PFSK-1 (cell line): ENCODE measurements around the gene RPAP3.

Source experiments
- FOXP2 ChIP-seq: optimal IDR thresholded peaks from 2 replicates; pipeline ENCODE3; 2011; ENCODE audit warnings: borderline replicate concordance, control low read depth, inconsistent platforms; ENCODE audit not compliant: insufficient read depth; ENCODE audit errors: extremely low read length, extremely low read depth
- POLR2AphosphoS5 ChIP-seq: IDR thresholded peaks from 2 replicates; pipeline ENCODE4 v1.6.1; 2012; ENCODE audit warnings: low read depth, mild to moderate bottlenecking, control low read depth, low read length, moderate library complexity
- SIN3A ChIP-seq: IDR thresholded peaks from 2 replicates; pipeline ENCODE4 v1.6.1; 2012; ENCODE audit warnings: mild to moderate bottlenecking, low read length, moderate library complexity, borderline replicate concordance; ENCODE audit not compliant: insufficient read depth
- TAF1 ChIP-seq: IDR thresholded peaks from 2 replicates; pipeline ENCODE4 v1.6.1; 2012; ENCODE audit warnings: low read length, control low read depth, borderline replicate concordance; ENCODE audit not compliant: insufficient read depth
- TF ChIP-seq, protein P1 (sequence below), 2 experiments: IDR thresholded peaks; 2 replicates each; pipeline versions ENCODE4 v1.6.1 to v1.8.0; 2011 to 2012; ENCODE audit warnings: low read depth in 2 of 2, low read length in 2 of 2, control low read depth in 1 of 2, inconsistent platforms in 1 of 2, mild to moderate bottlenecking in 1 of 2, moderate library complexity in 1 of 2; ENCODE audit not compliant: insufficient read depth in 1 of 2

Gene RPAP3

DNA sequence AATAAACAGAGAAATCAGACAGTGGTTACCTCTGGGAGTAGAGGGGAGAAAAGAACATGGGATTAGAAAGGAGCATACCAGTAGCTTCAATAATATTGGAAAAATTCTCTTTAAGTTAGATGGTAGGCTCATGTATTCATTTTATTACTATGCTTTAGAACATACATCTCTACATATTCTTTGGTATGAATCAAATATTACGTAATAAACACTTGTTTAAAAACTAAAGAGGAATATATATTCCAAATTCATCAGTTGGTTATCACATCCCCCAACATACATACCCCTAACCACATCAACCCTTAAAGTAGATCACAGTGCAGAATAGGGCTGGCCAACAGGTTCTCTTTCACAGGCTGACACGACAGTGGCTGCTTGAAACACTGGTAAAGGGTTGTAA is 5.6 kb downstream of the RPAP3 start:
- no peak for TF ChIP-seq TAF1
- no peak for TF ChIP-seq POLR2AphosphoS5
- TF ChIP-seq, protein P1, sequence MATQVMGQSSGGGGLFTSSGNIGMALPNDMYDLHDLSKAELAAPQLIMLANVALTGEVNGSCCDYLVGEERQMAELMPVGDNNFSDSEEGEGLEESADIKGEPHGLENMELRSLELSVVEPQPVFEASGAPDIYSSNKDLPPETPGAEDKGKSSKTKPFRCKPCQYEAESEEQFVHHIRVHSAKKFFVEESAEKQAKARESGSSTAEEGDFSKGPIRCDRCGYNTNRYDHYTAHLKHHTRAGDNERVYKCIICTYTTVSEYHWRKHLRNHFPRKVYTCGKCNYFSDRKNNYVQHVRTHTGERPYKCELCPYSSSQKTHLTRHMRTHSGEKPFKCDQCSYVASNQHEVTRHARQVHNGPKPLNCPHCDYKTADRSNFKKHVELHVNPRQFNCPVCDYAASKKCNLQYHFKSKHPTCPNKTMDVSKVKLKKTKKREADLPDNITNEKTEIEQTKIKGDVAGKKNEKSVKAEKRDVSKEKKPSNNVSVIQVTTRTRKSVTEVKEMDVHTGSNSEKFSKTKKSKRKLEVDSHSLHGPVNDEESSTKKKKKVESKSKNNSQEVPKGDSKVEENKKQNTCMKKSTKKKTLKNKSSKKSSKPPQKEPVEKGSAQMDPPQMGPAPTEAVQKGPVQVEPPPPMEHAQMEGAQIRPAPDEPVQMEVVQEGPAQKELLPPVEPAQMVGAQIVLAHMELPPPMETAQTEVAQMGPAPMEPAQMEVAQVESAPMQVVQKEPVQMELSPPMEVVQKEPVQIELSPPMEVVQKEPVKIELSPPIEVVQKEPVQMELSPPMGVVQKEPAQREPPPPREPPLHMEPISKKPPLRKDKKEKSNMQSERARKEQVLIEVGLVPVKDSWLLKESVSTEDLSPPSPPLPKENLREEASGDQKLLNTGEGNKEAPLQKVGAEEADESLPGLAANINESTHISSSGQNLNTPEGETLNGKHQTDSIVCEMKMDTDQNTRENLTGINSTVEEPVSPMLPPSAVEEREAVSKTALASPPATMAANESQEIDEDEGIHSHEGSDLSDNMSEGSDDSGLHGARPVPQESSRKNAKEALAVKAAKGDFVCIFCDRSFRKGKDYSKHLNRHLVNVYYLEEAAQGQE (IDR thresholded peaks at IDR 0.05; ENCODE audit: insufficient read depth in 1 of 2, low read depth in 2 of 2, low read length in 2 of 2), result no peak
- TF ChIP-seq FOXP2, result no peak

DNA sequence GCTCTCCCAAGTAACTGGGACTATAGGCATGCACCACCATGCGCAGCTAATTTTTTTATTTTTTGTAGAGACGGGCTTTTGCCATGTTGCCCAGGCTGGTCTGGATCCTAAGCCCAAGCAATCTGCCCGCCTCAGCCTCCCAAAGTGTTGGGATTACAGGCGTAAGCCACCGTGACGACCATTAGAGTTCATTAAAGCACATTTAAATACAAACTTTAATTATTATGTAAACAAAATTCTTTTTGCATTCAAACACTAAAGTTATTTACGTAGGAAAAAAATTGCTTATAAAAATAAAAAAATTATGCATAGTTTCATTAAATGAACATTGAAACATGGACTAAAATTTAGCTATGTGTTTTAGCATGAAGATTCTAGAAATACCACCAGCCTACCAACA is 7.2 kb downstream of the RPAP3 start:
- TF ChIP-seq POLR2AphosphoS5, result no peak
- TF ChIP-seq, protein P1 (IDR thresholded peaks at IDR 0.05; ENCODE audit: insufficient read depth in 1 of 2, low read depth in 2 of 2, low read length in 2 of 2), result no peak

DNA sequence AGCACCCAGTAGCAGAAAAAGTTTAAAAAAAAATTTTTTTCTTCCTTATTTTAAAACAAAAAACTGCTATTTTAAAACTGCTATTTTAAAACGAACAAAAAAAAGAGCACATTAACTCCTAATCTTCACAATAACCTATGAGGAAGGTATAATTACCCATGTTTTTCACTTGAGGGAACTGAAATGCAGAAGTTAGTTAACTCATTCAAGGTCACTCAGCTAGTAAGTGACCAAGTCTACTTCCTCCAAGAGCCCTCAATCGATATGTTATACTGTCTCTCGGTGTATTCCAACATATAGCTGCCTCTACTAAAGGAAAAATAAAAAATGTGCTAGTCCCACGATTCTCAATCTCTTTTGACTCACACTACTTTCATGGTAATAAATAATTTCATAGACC is 7.8 kb downstream of the RPAP3 start:
- TF ChIP-seq SIN3A, result no peak
- TF ChIP-seq FOXP2, result no peak
- no peak for TF ChIP-seq TAF1
- no peak for TF ChIP-seq POLR2AphosphoS5

DNA sequence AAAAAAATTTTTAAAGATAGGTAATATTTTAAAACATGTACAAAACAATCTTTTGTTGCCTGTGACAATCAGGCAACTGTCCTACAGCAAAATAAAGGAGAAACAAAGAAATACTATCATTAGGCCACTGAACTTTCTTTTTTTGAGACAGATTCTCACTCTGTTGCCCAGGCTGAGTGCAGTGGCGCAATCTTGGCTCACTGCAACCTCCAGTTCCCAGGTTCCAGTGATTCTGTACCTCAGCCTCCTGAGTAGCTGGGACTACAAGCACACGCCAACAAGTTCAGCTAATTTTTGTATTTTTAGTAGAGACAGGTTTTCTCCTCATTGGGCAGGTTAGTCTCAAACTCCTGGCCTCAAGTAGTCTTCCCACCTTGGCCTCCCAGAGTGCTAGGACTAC is 16.6 kb downstream of the RPAP3 start:
- TF ChIP-seq POLR2AphosphoS5 (no peak), SIN3A (no peak), FOXP2 (no peak), TAF1 (no peak)
- TF ChIP-seq, protein P1 (IDR thresholded peaks at IDR 0.05; ENCODE audit: insufficient read depth in 1 of 2, low read depth in 2 of 2, low read length in 2 of 2), result no peak

DNA sequence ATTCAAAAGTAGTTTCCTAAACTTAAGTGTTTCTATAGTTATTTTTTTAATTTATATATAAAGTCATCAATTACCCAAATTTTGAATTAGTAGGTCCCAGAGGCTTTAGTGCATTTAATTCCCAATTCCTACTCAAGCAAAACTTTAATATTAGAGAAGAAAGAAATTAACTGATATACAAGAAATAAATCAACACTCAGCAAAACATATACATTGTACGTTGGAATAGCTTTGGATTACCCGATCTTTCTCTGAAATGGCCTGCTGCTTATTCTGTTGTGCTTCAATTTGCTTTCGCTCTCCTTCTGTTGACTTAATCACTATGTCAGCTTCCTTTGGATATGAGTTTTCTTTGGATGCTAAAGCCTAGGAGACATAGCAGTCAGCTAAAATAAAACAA is 18.2 kb downstream of the RPAP3 start:
- TF ChIP-seq, protein P1 (IDR thresholded peaks at IDR 0.05; ENCODE audit: insufficient read depth in 1 of 2, low read depth in 2 of 2, low read length in 2 of 2), result no peak
- TF ChIP-seq FOXP2 (no peak), TAF1 (no peak), SIN3A (no peak), POLR2AphosphoS5 (no peak)
